CD4-positive, alpha-beta memory T cell (primary cell): ENCODE results near the gene VWC2L. TPM values are rescaled to one million over a fixed set of nuclear protein-coding genes. Genes with fewer than 3 reads are reported as not detected.

Experiments
- CTCF ChIA-PET: fragments of 350-600 bp; sonication (Branson Sonifier 250); formaldehyde crosslinking; loops from one replicate; lab custom pipeline; 2021; ENCODE audit warnings: inconsistent platforms; ENCODE audit not compliant: partially characterized antibody; lab: Charles Lee
- POLR2A ChIA-PET: fragments of 350-600 bp; sonication (Branson Sonifier 250); formaldehyde crosslinking; loops from one replicate; lab custom pipeline; 2021; ENCODE audit not compliant: partially characterized antibody; lab: Charles Lee
- DNase-seq, 5 donors: peaks; one replicate each; pipeline versions ENCODE4 v3.0.0 to v3.0.0-alpha.2; 2020 to 2022; ENCODE audit warnings: mixed read lengths in 1 of 5
- H3K27ac ChIP-seq: one replicate; pipeline ENCODE4 v1.7.0; 2013; ENCODE audit warnings: low read depth, low read length
- H3K27me3 ChIP-seq: 2 replicates; pipeline ENCODE4 v1.7.0; 2013; ENCODE audit warnings: mild to moderate bottlenecking, low read length, moderate library complexity; ENCODE audit not compliant: insufficient read depth
- H3K36me3 ChIP-seq: 2 replicates; pipeline ENCODE4 v1.7.0; 2013; ENCODE audit warnings: mild to moderate bottlenecking, low read length, moderate library complexity; ENCODE audit not compliant: insufficient read depth
- H3K4me1 ChIP-seq: 2 replicates; pipeline ENCODE4 v1.7.0; 2013; ENCODE audit warnings: mild to moderate bottlenecking, low read length, moderate library complexity; ENCODE audit not compliant: insufficient read depth
- H3K4me3 ChIP-seq, 2 donors: one replicate each; pipeline ENCODE4 v1.7.0; 2013; ENCODE audit warnings: low read length in 2 of 2, mild to moderate bottlenecking in 1 of 2
- H3K9me3 ChIP-seq, 2 donors: one replicate each; pipeline ENCODE4 v1.7.0; 2013; ENCODE audit warnings: low read length in 2 of 2, control low read depth in 1 of 2; ENCODE audit not compliant: control insufficient read depth in 1 of 2
- H3K27ac Mint-ChIP-seq, 7 donors: one replicate each; pipeline ENCODE4 v1.8.0; 2020 to 2021; ENCODE audit warnings: mixed read lengths in 7 of 7, mild to moderate bottlenecking in 6 of 7, inconsistent platforms in 3 of 7, moderate library complexity in 3 of 7
- H3K27me3 Mint-ChIP-seq, 2 donors: one replicate each; pipeline ENCODE4 v1.8.0; 2020 to 2021; ENCODE audit warnings: mixed read lengths in 2 of 2
- H3K36me3 Mint-ChIP-seq, 2 donors: one replicate each; pipeline ENCODE4 v1.8.0; 2020 to 2021; ENCODE audit warnings: mixed read lengths in 2 of 2, inconsistent platforms in 1 of 2, mild to moderate bottlenecking in 1 of 2
- H3K4me1 Mint-ChIP-seq, 4 donors: one replicate each; pipeline ENCODE4 v1.8.0; 2020 to 2021; ENCODE audit warnings: mixed read lengths in 4 of 4, mild to moderate bottlenecking in 1 of 4
- H3K4me3 Mint-ChIP-seq, 8 donors: one replicate each; pipeline ENCODE4 v1.8.0; 2020 to 2021; ENCODE audit warnings: mixed read lengths in 8 of 8, mild to moderate bottlenecking in 7 of 8, moderate library complexity in 6 of 8, inconsistent platforms in 3 of 8
- H3K9me3 Mint-ChIP-seq, 8 donors: one replicate each; pipeline ENCODE4 v1.8.0; 2020 to 2021; ENCODE audit warnings: mixed read lengths in 8 of 8, mild to moderate bottlenecking in 5 of 8, inconsistent platforms in 3 of 8, moderate library complexity in 1 of 8
- intact Hi-C: fragments of 100-400 bp; cut with micrococcal nuclease; formaldehyde crosslinking; loops from one replicate; pipeline ENCODE4 v1.15.1; 2023
- polyA plus RNA-seq, 2 donors: library from polyadenylated mRNA; unstranded; fragments of 300-500 nt; fragmentation: Illumina TruSeq; gene quantifications; one replicate each; pipeline ENCODE4 v1.2.3, GENCODE V29; 2021
- total RNA-seq, 2 experiments: library from RNA; stranded (reverse); gene quantifications; one replicate each; pipeline ENCODE4 v1.2.3, GENCODE V29; 2021

The VWC2L gene
- total and polyA plus RNA-seq, 4 experiments from 2014 or later = not detected

DNA sequence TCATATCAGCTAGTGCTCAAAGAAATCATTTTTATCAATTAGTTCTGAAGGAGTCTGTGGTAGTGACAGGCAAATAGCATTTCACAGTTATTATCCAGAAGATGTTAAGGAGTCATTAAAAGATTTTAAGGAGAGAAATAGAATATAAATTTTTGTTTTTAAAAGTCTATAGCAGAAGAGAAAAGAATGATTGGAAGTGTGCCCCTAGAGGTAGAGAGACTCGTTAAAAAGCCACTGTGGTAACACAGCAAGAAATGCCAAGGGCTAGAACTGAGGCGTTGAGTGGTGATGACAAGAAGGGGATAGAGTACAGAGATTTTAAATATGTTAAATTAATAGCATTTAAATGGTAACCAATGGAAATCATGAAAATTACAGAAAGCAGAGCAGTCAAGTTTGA is 78.3 kb downstream of the VWC2L start:
- peaks cover 0 to 5% (median 0%) of the 10 kb centered on the region in 8 donors for H3K9me3 Mint-ChIP-seq
- Histone ChIP-seq H3K27me3 (no peaks in the 10 kb centered on the region), H3K4me1 (no peaks in the 10 kb centered on the region), H3K36me3 (no peaks in the 10 kb centered on the region), H3K4me3 (no peak overlapping the region), H3K9me3 (no peaks in the 10 kb centered on the region), H3K27ac (no peak overlapping the region)
- intact Hi-C loops = no loop called here
- peaks cover 0 to 3% of the 10 kb centered on the region in 2 donors for H3K27me3 Mint-ChIP-seq
- H3K27ac Mint-ChIP-seq = no peak overlapping the region
- ChIA-PET POLR2A (no interaction called here), CTCF (no interaction called here)
- no peaks in the 10 kb centered on the region for H3K36me3 Mint-ChIP-seq
- H3K4me3 Mint-ChIP-seq = no peak overlapping the region
- DNase-seq = no peak
- H3K4me1 Mint-ChIP-seq = peaks cover 0 to 1% (median 0%) of the 10 kb centered on the region in 4 donors

DNA sequence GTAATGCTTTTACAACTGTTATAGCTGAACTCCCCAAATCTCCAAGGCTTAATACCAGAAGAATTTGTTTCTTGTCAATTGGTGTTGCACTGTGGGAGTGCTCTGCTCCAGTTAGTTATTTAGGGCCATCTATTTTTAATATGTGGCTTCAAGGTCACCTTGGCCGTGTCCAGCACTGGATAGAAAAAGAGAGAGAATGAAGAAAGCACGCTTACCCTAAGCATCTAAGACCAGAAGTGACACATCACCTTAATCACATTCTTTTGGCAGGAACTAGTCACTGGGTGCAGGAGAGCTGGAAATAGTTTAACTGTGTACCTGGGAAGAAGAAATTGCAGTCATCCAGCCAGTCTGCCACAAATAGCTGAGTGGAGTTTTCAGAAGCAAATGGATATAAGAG is 78.8 kb downstream of the VWC2L start:
- Mint-ChIP-seq H3K36me3 (no peaks in the 10 kb centered on the region), H3K27me3 (peaks cover 0 to 3% of the 10 kb centered on the region in 2 donors), H3K9me3 (peaks cover 0 to 5% (median 0%) of the 10 kb centered on the region in 8 donors), H3K27ac (no peak overlapping the region), H3K4me1 (no peaks in the 10 kb centered on the region), H3K4me3 (no peak overlapping the region)
- Histone ChIP-seq H3K9me3 (no peaks in the 10 kb centered on the region), H3K27me3 (no peaks in the 10 kb centered on the region), H3K36me3 (no peaks in the 10 kb centered on the region), H3K4me3 (no peak overlapping the region), H3K4me1 (no peaks in the 10 kb centered on the region), H3K27ac (no peak overlapping the region)
- ChIA-PET POLR2A (no interaction called here), CTCF (no interaction called here)
- intact Hi-C loops = no loop called here
- no peak for DNase-seq

DNA sequence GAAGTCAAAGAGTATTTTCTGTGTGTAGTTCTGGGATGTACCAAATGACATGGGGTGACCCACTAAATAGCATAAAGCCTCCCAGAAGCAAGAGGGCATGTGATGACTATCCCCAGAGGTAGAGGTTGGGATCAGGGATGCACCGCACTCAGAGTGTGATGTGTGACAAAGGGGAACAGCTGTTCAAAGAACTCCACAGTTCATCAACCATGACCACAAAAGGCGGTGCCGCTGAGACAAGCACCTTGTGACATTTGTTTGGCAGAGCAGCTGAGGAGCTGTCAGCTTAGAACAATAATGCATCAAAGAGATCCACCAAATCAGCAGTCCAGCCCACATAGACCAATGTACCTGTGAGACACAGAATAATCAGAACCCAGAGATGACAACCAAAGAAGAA is 81.3 kb downstream of the VWC2L start:
- Mint-ChIP-seq H3K4me3 (no peak overlapping the region), H3K9me3 (peaks cover 0 to 6% (median 0%) of the 10 kb centered on the region in 8 donors), H3K27ac (no peak overlapping the region), H3K4me1 (no peaks in the 10 kb centered on the region), H3K27me3 (peaks cover 0 to 3% of the 10 kb centered on the region in 2 donors), H3K36me3 (no peaks in the 10 kb centered on the region)
- Histone ChIP-seq H3K36me3 (no peaks in the 10 kb centered on the region), H3K27me3 (no peaks in the 10 kb centered on the region), H3K4me3 (no peak overlapping the region), H3K27ac (no peak overlapping the region), H3K9me3 (no peaks in the 10 kb centered on the region), H3K4me1 (no peaks in the 10 kb centered on the region)
- CTCF ChIA-PET = no interaction called here
- no peak for DNase-seq
- intact Hi-C loops = no loop called here
- POLR2A ChIA-PET = no interaction called here

DNA sequence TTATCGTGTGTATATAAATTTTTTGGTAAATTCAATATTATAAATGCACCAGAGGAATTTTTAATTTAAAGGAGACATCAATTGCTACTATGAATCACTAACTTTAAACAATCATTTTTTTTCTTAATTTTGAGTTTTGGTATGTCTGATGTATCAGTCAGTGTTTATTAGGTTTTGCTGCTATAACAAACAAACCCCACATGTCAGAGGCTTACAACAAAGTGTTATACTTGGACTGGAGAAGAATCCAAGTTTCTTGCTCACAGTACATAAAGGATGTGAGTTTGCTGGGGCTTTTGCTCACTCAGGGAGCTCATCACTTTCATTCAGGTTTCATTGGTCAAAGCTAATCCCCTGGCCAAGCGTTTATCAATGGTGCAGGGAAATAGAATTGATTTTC is 81.8 kb downstream of the VWC2L start:
- Histone ChIP-seq H3K36me3 (no peaks in the 10 kb centered on the region), H3K4me3 (no peak overlapping the region), H3K27ac (no peak overlapping the region), H3K27me3 (no peaks in the 10 kb centered on the region), H3K9me3 (no peaks in the 10 kb centered on the region), H3K4me1 (no peaks in the 10 kb centered on the region)
- no peak overlapping the region for H3K4me3 Mint-ChIP-seq
- peaks cover 0 to 3% of the 10 kb centered on the region in 2 donors for H3K27me3 Mint-ChIP-seq
- H3K4me1 Mint-ChIP-seq = no peaks in the 10 kb centered on the region
- no peak overlapping the region for H3K27ac Mint-ChIP-seq
- intact Hi-C loops = no loop called here
- peaks cover 0 to 6% (median 0%) of the 10 kb centered on the region in 8 donors for H3K9me3 Mint-ChIP-seq
- CTCF ChIA-PET = no interaction called here
- H3K36me3 Mint-ChIP-seq = no peaks in the 10 kb centered on the region
- POLR2A ChIA-PET = no interaction called here
- DNase-seq = no peak

DNA sequence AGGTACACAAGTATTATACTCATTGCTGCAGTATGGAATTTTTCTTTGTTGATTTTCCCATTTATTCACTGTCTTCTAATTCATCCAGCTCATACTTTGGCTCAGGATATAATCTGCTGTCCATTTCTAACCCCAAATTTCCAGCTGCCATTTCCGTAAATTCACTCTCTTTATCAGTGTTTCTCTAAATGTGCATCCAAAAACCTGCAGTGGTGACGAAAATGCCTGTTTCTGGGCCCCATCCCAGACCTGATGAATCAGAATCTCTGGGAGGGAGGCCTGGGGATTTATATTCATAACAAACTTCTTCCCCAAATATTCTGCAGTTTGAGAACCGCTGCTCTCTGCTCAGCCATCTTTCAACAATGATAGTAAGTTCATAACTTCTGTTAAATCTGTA is 86.6 kb downstream of the VWC2L start:
- POLR2A ChIA-PET = no interaction called here
- CTCF ChIA-PET = no interaction called here

DNA sequence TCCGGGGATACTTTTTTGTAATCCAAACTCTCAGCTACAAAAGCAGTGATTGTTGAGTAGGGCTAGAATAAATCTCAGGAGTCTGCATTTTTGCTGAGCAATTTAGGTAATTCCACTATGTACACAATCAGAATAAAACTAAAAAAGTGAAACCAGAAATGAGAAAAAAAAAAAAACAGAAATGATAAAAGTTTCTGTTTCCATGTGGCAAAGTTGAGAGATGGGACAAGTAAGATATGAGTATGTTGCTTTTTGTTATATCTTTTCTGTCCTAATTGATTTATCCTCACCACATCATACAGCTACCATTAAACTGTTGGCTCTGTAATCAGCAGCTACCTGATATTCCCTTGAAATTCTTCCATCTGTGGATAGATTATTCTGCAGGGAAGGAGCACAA is 92.7 kb downstream of the VWC2L start:
- POLR2A ChIA-PET = no interaction called here
- intact Hi-C loops = no loop called here
- CTCF ChIA-PET = interaction anchor here (1.3 kb wide), 1 partner anchor 10 kb away, joined by 6 read pairs; no protein-coding TSS in a partner anchor

More for the DNA sequence above, 86.6 kb downstream of the VWC2L start:
- Mint-ChIP-seq H3K36me3 (no peaks in the 10 kb centered on the region), H3K9me3 (peaks cover 0 to 6% (median 0%) of the 10 kb centered on the region in 8 donors), H3K27ac (no peak overlapping the region), H3K27me3 (no peaks in the 10 kb centered on the region), H3K4me3 (no peak overlapping the region), H3K4me1 (no peaks in the 10 kb centered on the region)
- no peaks in the 10 kb centered on the region for H3K9me3 ChIP-seq
- no peaks in the 10 kb centered on the region for H3K4me1 ChIP-seq
- intact Hi-C loops = no loop called here
- no peaks in the 10 kb centered on the region for H3K36me3 ChIP-seq
- no peaks in the 10 kb centered on the region for H3K27me3 ChIP-seq
- H3K27ac ChIP-seq = no peak overlapping the region
- no peak overlapping the region for H3K4me3 ChIP-seq
- no peak for DNase-seq

DNA sequence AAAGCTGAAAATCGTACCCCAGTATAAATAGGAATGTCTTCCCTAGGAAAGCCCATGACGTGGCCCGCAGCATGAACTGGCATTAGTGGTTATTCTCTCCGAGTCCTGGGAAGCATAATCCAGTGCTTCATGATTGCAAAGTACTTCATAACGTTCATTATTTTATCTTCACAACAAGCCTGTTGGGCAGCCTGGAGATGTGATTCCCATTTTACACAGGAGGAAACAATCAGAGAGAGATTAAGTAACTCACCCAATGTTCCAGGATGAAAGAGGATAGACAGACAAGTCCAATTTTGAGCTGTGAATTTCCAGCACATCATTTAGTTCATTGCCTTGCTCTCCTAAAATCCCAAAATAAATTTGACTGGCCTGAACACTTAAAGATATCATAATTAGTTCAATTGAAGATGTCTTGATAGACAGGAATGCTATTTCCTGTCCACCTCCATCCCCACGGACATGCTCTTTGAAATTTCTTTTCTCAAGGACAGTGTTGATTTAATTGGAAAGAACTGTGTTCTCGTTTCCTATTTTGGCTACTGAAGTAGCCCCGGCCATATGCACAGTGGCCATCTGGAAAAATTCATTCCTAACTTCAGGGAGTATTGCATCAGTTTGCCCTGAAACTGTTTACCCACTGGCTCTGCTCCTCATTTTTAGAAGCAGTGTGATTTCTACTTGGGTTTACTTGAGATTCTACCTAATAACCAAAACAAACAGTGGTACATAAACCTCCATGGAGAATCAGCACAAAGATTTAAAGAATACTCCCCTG is 93.9 kb downstream of the VWC2L start:
- DNase-seq = no peak
- CTCF ChIA-PET = interaction anchor here (1.3 kb wide), 1 partner anchor 8 kb away, joined by 6 read pairs; no protein-coding TSS in a partner anchor

More for the DNA sequence above, 92.7 kb downstream of the VWC2L start:
- Histone ChIP-seq H3K9me3 (no peaks in the 10 kb centered on the region), H3K27me3 (no peaks in the 10 kb centered on the region), H3K36me3 (no peaks in the 10 kb centered on the region), H3K27ac (no peak overlapping the region), H3K4me1 (no peaks in the 10 kb centered on the region), H3K4me3 (no peak overlapping the region)
- Mint-ChIP-seq H3K9me3 (peaks cover 0 to 3% (median 0%) of the 10 kb centered on the region in 8 donors), H3K4me3 (no peak overlapping the region), H3K27ac (no peak overlapping the region), H3K4me1 (no peaks in the 10 kb centered on the region), H3K36me3 (no peaks in the 10 kb centered on the region), H3K27me3 (peaks cover 0 to 2% of the 10 kb centered on the region in 2 donors)
- DNase-seq = no peak

More for the DNA sequence above, 93.9 kb downstream of the VWC2L start:
- POLR2A ChIA-PET = no interaction called here
- Histone ChIP-seq H3K27ac (no peak overlapping the region), H3K27me3 (no peaks in the 10 kb centered on the region), H3K4me1 (no peaks in the 10 kb centered on the region), H3K9me3 (no peaks in the 10 kb centered on the region), H3K4me3 (no peak overlapping the region), H3K36me3 (no peaks in the 10 kb centered on the region)
- Mint-ChIP-seq H3K4me3 (no peak overlapping the region), H3K27ac (no peak overlapping the region), H3K4me1 (no peaks in the 10 kb centered on the region), H3K9me3 (peaks cover 0 to 3% (median 0%) of the 10 kb centered on the region in 8 donors), H3K36me3 (no peaks in the 10 kb centered on the region), H3K27me3 (peaks cover 0 to 2% of the 10 kb centered on the region in 2 donors)
- intact Hi-C loops = no loop called here
